Lower lobe of right lung (tissue), 2 donors: ENCODE data around the gene ALKBH7. TPM values are rescaled to one million over a fixed set of nuclear protein-coding genes. Genes with fewer than 3 reads are reported as not detected.

Experiments
- ATAC-seq, 2 donors: fragments of 200-7000 bp; cut with Tn5 transposase; one replicate each; pipeline ENCODE4 v1.9.1; 2020 to 2022; ENCODE audit warnings: mild to moderate bottlenecking in 2 of 2, moderate library complexity in 2 of 2
- DNase-seq: peaks from one replicate; pipeline ENCODE4 v3.0.0-alpha.2; 2020
- H3K27ac ChIP-seq: fragments of 200-600 bp; one replicate; pipeline ENCODE4 v1.8.0; 2022
- H3K27me3 ChIP-seq: fragments of 200-600 bp; one replicate; pipeline ENCODE4 v1.8.0; 2022; ENCODE audit warnings: low read depth
- H3K36me3 ChIP-seq: fragments of 200-600 bp; one replicate; pipeline ENCODE4 v1.8.0; 2022; ENCODE audit warnings: mild to moderate bottlenecking
- H3K4me1 ChIP-seq: fragments of 200-600 bp; one replicate; pipeline ENCODE4 v1.8.0; 2022
- H3K4me3 ChIP-seq: fragments of 200-600 bp; one replicate; pipeline ENCODE4 v1.8.0; 2022; ENCODE audit warnings: mild to moderate bottlenecking
- H3K9me3 ChIP-seq: fragments of 200-600 bp; one replicate; pipeline ENCODE4 v1.8.0; 2022
- CTCF ChIP-seq: fragments of 200-600 bp; IDR thresholded peaks from one replicate; pipeline ENCODE4 v1.8.0; 2022; ENCODE audit warnings: antibody characterized with exemption, mild to moderate bottlenecking
- intact Hi-C: fragments of 100-400 bp; cut with DNase I; formaldehyde crosslinking; loops from one replicate; pipeline ENCODE4 v1.11.0; 2022
- microRNA-seq: library from miRNA; unstranded; fragments of <30 nt; microRNA quantifications from one replicate; pipeline ENCODE4 v1.2.0, GENCODE V29; 2020; ENCODE audit warnings: borderline number of aligned reads
- total RNA-seq: library from RNA; stranded (reverse); fragmentation: NEBNext Ultra II Directional; extraction: Animal tissue kit (Norgen Biotek cat#: 25700); gene quantifications from one replicate; pipeline ENCODE4 v1.2.1, GENCODE V29; 2021
- donor health status: DM: no; HTN: yes; CAD: no; lungs with severe emphysema.

ALKBH7 gene
- total RNA-seq, 1 donor from 2014 or later, result 61.5 TPM

GRCh38 chr19:6424195-6424938 lies 51.8 kb downstream of the ALKBH7 start, which contains the start of gene KHSRP:
Gene KHSRP, minus strand, starts transcription at chr19:6424811. Its CDS starts 110 bp downstream, at chr19:6424701.
- intact Hi-C loops, result no loop called here
- no peak for DNase-seq

More at GRCh38 chr19:6424195-6424938, 51.8 kb downstream of the ALKBH7 start, which contains the start of gene KHSRP:
- Histone ChIP-seq H3K27ac (peak within 1 kb of the TSS; percentile 78), H3K27me3 (no peaks in the 10 kb centered on the region), H3K4me3 (peak within 1 kb of the TSS; percentile 83), H3K4me1 (peaks cover 20% of the 10 kb centered on the region), H3K9me3 (no peaks in the 10 kb centered on the region), H3K36me3 (peaks cover 28% of the 10 kb centered on the region)
- TF ChIP-seq CTCF, result no peak
- no peak for ATAC-seq

Small RNA genes within 50 kb of the gene (microRNA-seq; reads per million reads assigned to microRNA genes)
- 2.5 reads per million for gene MIR3940
- not detected for gene MIR6790
- not detected for gene MIR6885

Other genes starting within 250 kb of the ALKBH7 start
- gene ACSBG2, start 237.1 kb upstream of the ALKBH7 start, total RNA-seq, result 0.30 TPM
- 61.9 TPM for gene MLLT1, start 92.8 kb upstream of the ALKBH7 start, total RNA-seq
- gene ACER1, start 39.2 kb upstream of the ALKBH7 start, total RNA-seq, result not detected
- 48.7 TPM for gene CLPP, start 11.3 kb upstream of the ALKBH7 start, total RNA-seq
- 2.2 TPM for gene PSPN, start 3.1 kb downstream of the ALKBH7 start, total RNA-seq
- 49.4 TPM for gene GTF2F1, start 20.4 kb downstream of the ALKBH7 start, total RNA-seq
- gene KHSRP, start 52.0 kb downstream of the ALKBH7 start, total RNA-seq, result 173 TPM
- gene SLC25A41, start 61.0 kb downstream of the ALKBH7 start, total RNA-seq, result not detected
- 44.9 TPM for gene SLC25A23, start 87.0 kb downstream of the ALKBH7 start, total RNA-seq
- 36.3 TPM for gene CRB3, start 91.5 kb downstream of the ALKBH7 start, total RNA-seq
- 15.1 TPM for gene DENND1C, start 109.0 kb downstream of the ALKBH7 start, total RNA-seq
- gene TUBB4A, start 129.5 kb downstream of the ALKBH7 start, total RNA-seq, result 1.2 TPM
- gene TNFSF9, start 158.2 kb downstream of the ALKBH7 start, total RNA-seq, result 4.1 TPM
- 2.6 TPM for gene CD70, start 218.4 kb downstream of the ALKBH7 start, total RNA-seq